Testis (tissue), 3 donors: ENCODE measurements around the gene RPTOR. TPM values are rescaled to one million over a fixed set of nuclear protein-coding genes. Genes with fewer than 3 reads are reported as not detected.

Source experiments
- DNase-seq: peaks from one replicate; pipeline ENCODE4 v3.0.0-alpha.2; 2019
- H3K27ac ChIP-seq, 2 donors: fragments of 200-600 bp; sonication (generic); one replicate each; pipeline ENCODE4 v1.5.1; 2019
- H3K27me3 ChIP-seq: fragments of 200-600 bp; sonication (generic); one replicate; pipeline ENCODE4 v1.5.1; 2019
- H3K36me3 ChIP-seq: fragments of 200-600 bp; sonication (generic); one replicate; pipeline ENCODE4 v1.5.1; 2017; ENCODE audit warnings: low read depth; ENCODE audit errors: missing control alignments
- H3K4me1 ChIP-seq: fragments of 200-600 bp; sonication (generic); one replicate; pipeline ENCODE4 v1.5.1; 2019
- H3K4me3 ChIP-seq, 2 donors: fragments of 200-600 bp; sonication (generic); one replicate each; pipeline ENCODE4 v1.5.1; 2017 to 2019
- H3K9me3 ChIP-seq: fragments of 200-600 bp; sonication (generic); one replicate; pipeline ENCODE4 v1.5.1; 2017
- POLR2A ChIP-seq: fragments of 450-650 bp; IDR thresholded peaks from one replicate; pipeline ENCODE4 v1.6.1; 2017; ENCODE audit warnings: antibody characterized with exemption, mild to moderate bottlenecking, moderate library complexity
- WGBS, 2 donors: methylation state at CpG; one replicate each; pipeline ENCODE4 v1.1.5; 2018; 5-methylcytosine and 5-hydroxymethylcytosine counted together
- intact Hi-C: fragments of 100-400 bp; cut with DNase I; formaldehyde crosslinking; loops from one replicate; pipeline ENCODE4 v1.15.1; 2023; ENCODE audit warnings: low total_unique reads
- polyA plus RNA-seq: library from polyadenylated mRNA; stranded (reverse); fragments of 350-450 nt; fragmentation: Illumina TruSeq; extraction: RNeasy Lipid Tissue Mini Kit (QIAGEN cat#74804); gene quantifications from one replicate; pipeline ENCODE4 v1.2.3, GENCODE V29; 2014; ENCODE audit warnings: low read depth, low replicate concordance; ENCODE audit not compliant: insufficient read depth
- total RNA-seq, 2 donors: library from RNA; depleted of rRNA; stranded (reverse); fragments of >200 nt; gene quantifications; one replicate each; pipeline ENCODE4 v1.2.3, GENCODE V29; 2016
- TF ChIP-seq, protein P1 (sequence below), 3 experiments: fragments of 450-650 bp in 2 of 3; fragments of 200-600 bp in 1 of 3; sonication (generic) in 1 of 3; IDR thresholded peaks; one replicate each; pipeline ENCODE4 v1.5.1; 2016 to 2019; ENCODE audit warnings: antibody characterized with exemption in 3 of 3, mild to moderate bottlenecking in 2 of 3, moderate library complexity in 1 of 3

Gene RPTOR
- total and polyA plus RNA-seq, 3 donors from 2014 or later = 21.8 to 68.3 (median 56.6) TPM

DNA sequence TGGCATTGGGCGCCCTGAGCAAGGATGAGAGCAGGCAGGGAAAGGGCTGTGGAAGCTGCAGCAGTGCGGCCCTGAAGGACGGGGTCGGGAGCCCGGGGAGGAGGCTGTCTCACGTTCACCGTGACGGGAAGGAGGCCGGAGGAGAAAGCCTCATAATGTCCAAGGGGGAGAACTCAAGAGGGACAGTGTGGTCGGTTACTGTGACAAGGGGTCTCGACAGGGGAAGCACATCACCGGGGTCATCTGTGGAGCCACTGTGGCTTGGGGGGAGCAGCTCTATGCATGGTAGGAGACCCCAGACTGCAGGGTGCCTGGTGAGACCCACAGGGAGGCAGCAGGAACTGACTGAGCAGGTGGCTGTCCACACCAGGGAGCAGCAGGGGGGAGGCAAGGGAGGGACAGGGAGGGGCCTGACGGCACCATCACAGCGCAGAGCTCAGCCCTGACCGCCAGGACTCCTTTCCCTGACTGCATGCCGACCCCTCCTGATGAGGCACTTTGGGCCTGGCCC is 292.4 kb downstream of the RPTOR start:
- Histone ChIP-seq H3K4me1 (peaks cover 5% of the 10 kb centered on the region), H3K36me3 (no peaks in the 10 kb centered on the region), H3K27me3 (no peaks in the 10 kb centered on the region), H3K9me3 (no peaks in the 10 kb centered on the region), H3K27ac (no peak overlapping the region), H3K4me3 (no peak overlapping the region)
- DNase-seq = no peak
- intact Hi-C loops = no loop called here
- TF ChIP-seq, protein P1, sequence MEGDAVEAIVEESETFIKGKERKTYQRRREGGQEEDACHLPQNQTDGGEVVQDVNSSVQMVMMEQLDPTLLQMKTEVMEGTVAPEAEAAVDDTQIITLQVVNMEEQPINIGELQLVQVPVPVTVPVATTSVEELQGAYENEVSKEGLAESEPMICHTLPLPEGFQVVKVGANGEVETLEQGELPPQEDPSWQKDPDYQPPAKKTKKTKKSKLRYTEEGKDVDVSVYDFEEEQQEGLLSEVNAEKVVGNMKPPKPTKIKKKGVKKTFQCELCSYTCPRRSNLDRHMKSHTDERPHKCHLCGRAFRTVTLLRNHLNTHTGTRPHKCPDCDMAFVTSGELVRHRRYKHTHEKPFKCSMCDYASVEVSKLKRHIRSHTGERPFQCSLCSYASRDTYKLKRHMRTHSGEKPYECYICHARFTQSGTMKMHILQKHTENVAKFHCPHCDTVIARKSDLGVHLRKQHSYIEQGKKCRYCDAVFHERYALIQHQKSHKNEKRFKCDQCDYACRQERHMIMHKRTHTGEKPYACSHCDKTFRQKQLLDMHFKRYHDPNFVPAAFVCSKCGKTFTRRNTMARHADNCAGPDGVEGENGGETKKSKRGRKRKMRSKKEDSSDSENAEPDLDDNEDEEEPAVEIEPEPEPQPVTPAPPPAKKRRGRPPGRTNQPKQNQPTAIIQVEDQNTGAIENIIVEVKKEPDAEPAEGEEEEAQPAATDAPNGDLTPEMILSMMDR (IDR thresholded peaks at IDR 0.05) = no peak
- TF ChIP-seq POLR2A = no peak
- WGBS, 2 donors = 78 to 87% methylated on average over 12 to 16 of the region's 16 CpGs

DNA sequence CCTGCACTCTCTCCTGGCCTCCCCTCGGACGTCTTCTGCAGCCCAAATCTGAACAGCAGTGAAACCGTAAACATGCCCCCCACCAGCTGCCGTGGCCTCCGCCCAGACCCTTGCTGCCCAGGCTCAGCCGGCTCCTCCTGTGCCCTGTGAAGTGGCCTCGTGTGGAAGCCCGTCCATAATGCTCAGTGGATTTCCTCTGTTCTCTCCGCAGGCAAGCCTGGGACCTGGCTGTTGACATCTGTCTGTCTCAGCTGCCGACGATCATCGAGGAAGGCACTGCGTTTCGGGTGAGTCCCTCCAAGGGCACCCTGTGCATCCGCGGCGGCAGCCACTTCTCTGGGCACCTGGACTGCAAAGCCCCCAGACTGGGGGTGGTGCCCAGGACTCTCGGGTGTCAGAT is 293.1 kb downstream of the RPTOR start:
- no peaks in the 10 kb centered on the region for H3K9me3 ChIP-seq
- no peak for TF ChIP-seq POLR2A
- TF ChIP-seq, protein P1 (IDR thresholded peaks at IDR 0.05) = no peak
- intact Hi-C loops = no loop called here
- H3K36me3 ChIP-seq = no peaks in the 10 kb centered on the region
- no peak overlapping the region for H3K27ac ChIP-seq
- no peak for DNase-seq
- peaks cover 5% of the 10 kb centered on the region for H3K4me1 ChIP-seq
- no peaks in the 10 kb centered on the region for H3K27me3 ChIP-seq
- WGBS, 2 donors = 87 to 96% methylated on average over 18 of the region's 18 CpGs
- H3K4me3 ChIP-seq = no peak overlapping the region

DNA sequence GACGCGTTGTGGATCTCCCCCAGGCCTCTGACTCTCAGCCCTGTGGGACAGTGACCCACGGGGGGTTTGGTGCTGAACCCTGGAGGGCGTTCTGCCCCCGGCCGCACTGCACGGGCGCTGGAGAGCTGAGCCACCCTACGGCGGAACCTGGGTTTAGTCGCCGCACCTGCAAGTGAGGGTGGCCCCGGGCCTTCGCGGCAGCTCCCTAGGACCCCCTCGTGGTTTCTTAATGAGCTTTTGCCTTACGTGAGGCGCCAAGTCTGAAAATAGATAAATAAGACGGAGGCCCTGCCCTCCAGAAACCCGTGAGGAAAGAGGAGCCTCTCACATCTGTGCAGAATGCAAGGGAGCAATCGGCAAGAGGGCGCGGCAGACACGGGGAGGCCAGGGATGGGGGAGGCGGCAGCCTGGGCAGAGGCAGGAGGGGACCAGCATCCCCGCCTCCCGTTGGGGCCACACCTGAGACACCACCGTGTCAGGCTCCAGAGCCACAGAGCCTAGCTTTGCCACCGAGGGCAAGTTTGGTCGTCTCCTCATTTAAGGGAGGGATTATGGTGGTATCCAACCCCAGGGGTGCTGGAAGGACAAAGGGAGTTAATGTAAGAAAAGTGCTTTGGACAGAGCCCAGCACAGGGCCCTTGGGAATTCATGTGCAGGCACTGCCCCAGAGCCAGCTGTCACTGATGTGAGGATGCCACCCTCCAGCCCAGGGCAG is 293.8 kb downstream of the RPTOR start:
- H3K36me3 ChIP-seq = no peaks in the 10 kb centered on the region
- H3K4me1 ChIP-seq = peaks cover 3% of the 10 kb centered on the region
- intact Hi-C loops = no loop called here
- TF ChIP-seq, protein P1 (IDR thresholded peaks at IDR 0.05) = no peak
- TF ChIP-seq POLR2A = no peak
- 77 to 89% methylated on average over 30 of the region's 30 CpGs for WGBS, 2 donors
- H3K27me3 ChIP-seq = no peaks in the 10 kb centered on the region
- no peak for DNase-seq
- no peak overlapping the region for H3K4me3 ChIP-seq
- H3K9me3 ChIP-seq = no peaks in the 10 kb centered on the region
- H3K27ac ChIP-seq = no peak overlapping the region

DNA sequence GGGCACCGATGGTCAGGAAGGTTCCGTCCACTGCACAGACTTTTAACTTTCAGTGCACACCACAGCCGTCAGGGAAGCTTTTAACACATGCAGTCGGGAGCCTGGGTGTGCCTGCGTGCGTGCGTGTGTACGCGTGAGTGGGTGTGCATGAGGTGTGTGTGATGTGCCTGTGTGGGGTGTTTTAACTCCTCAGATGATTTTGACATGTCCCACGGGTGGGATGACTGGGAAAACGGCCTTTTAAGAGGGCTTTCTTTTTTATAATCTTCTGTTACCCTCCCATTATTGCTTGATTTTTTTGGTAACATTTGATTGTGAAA is 294.3 kb downstream of the RPTOR start:
- Histone ChIP-seq H3K27ac (no peak overlapping the region), H3K4me1 (no peaks in the 10 kb centered on the region), H3K36me3 (no peaks in the 10 kb centered on the region), H3K4me3 (no peak overlapping the region), H3K27me3 (no peaks in the 10 kb centered on the region), H3K9me3 (no peaks in the 10 kb centered on the region)
- no peak for DNase-seq
- TF ChIP-seq POLR2A = no peak
- TF ChIP-seq, protein P1 (IDR thresholded peaks at IDR 0.05) = no peak
- 85 to 93% methylated on average over 7 to 11 of the region's 11 CpGs for WGBS, 2 donors
- intact Hi-C loops = no loop called here

DNA sequence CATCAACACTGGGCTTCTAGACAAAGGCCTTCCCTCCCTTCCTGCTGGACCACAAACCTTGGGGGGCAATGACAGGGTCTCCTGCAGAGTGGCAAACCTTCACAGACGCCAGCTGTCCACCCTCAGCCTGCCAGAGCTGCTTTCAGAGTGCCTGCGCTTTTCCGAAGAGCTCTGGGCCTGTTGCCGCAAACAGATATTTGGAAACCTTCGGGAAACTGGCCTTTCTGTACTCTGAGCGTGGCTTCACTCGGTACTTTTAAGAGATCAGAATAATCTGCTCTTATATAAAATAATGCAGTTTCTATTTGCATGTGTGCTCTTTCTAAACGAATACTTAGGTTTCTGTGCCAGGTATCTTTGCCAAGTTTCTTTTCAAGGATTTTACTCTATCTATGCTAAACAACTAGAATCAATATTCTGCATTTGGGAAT is 294.9 kb downstream of the RPTOR start:
- Histone ChIP-seq H3K4me3 (no peak overlapping the region), H3K9me3 (no peaks in the 10 kb centered on the region), H3K36me3 (no peaks in the 10 kb centered on the region), H3K4me1 (no peaks in the 10 kb centered on the region), H3K27me3 (no peaks in the 10 kb centered on the region), H3K27ac (no peak overlapping the region)
- no peak for TF ChIP-seq POLR2A
- TF ChIP-seq, protein P1 (IDR thresholded peaks at IDR 0.05) = no peak
- DNase-seq = no peak
- WGBS, 2 donors = 67 to 73% methylated on average over 8 of the region's 8 CpGs
- intact Hi-C loops = no loop called here
